HCT116 (cell line): ENCODE data around the gene NPNT.

Experiments
- FOSL1 ChIP-seq: IDR thresholded peaks from 2 replicates; pipeline ENCODE4 v1.6.1; 2012; ENCODE audit warnings: low read depth
- POLR2AphosphoS5 ChIP-seq: IDR thresholded peaks from 2 replicates; pipeline ENCODE4 v1.6.1; 2011; ENCODE audit warnings: mild to moderate bottlenecking, low read depth, low read length, moderate library complexity
- RAD21 ChIP-seq: IDR thresholded peaks from 2 replicates; pipeline ENCODE4 v1.6.1; 2012; ENCODE audit warnings: low read depth, mild to moderate bottlenecking
- TF ChIP-seq, protein P1 (sequence below), 3 experiments: fragments of 200-600 bp in 1 of 3; sonication (generic) in 1 of 3; IDR thresholded peaks in 2 of 3; conservative IDR thresholded peaks in 1 of 3; 2 replicates each; pipeline ENCODE4 v1.5.1; 2012 to 2017; ENCODE audit warnings: low read depth in 2 of 3, low read length in 2 of 3, antibody characterized with exemption in 1 of 3, borderline replicate concordance in 1 of 3, control low read depth in 1 of 3, mild to moderate bottlenecking in 1 of 3, mixed read lengths in 1 of 3, mixed run types in 1 of 3, moderate library complexity in 1 of 3; ENCODE audit not compliant: insufficient read depth in 1 of 3
- TF ChIP-seq, protein P2 (sequence below): IDR thresholded peaks from 2 replicates; pipeline ENCODE4 v1.6.1; 2012

DNA sequence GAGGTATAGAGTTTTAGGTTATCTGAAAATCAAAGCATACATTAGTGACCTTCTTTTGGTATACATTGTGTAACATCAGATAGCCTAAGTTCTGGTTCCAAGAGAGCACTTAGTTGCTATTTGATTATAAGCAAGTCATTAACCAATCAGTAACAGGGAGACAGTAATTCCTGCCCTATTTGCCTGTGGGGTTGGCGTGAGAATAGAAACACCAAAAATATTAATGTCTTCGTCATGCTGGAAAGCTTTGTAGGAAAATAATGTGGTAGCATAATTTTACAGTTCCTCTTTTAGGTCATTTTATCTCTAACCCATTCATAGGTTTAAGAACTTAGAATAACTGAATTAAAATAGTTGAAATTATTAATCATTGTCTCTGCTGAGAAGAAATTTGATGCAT lies 37.8 kb downstream of the NPNT start:
- TF ChIP-seq RAD21 (no peak), POLR2AphosphoS5 (no peak), FOSL1 (no peak)
- TF ChIP-seq, protein P1, sequence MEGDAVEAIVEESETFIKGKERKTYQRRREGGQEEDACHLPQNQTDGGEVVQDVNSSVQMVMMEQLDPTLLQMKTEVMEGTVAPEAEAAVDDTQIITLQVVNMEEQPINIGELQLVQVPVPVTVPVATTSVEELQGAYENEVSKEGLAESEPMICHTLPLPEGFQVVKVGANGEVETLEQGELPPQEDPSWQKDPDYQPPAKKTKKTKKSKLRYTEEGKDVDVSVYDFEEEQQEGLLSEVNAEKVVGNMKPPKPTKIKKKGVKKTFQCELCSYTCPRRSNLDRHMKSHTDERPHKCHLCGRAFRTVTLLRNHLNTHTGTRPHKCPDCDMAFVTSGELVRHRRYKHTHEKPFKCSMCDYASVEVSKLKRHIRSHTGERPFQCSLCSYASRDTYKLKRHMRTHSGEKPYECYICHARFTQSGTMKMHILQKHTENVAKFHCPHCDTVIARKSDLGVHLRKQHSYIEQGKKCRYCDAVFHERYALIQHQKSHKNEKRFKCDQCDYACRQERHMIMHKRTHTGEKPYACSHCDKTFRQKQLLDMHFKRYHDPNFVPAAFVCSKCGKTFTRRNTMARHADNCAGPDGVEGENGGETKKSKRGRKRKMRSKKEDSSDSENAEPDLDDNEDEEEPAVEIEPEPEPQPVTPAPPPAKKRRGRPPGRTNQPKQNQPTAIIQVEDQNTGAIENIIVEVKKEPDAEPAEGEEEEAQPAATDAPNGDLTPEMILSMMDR (IDR thresholded peaks at IDR 0.05 in 2 of 3, conservative IDR thresholded peaks at IDR 0.05 in 1 of 3; ENCODE audit: borderline replicate concordance in 1 of 3, insufficient read depth in 1 of 3, low read depth in 2 of 3, low read length in 2 of 3) = no peak
- TF ChIP-seq, protein P2, sequence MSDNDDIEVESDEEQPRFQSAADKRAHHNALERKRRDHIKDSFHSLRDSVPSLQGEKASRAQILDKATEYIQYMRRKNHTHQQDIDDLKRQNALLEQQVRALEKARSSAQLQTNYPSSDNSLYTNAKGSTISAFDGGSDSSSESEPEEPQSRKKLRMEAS = no peak
